ENCODE data around the gene CACNA1C.

- no peak for TF ChIP-seq CTCF (IDR thresholded peaks at IDR 0.05)
- TF ChIP-seq POLR2A (IDR thresholded peaks at IDR 0.05) = no peak
Observed at GRCh38 chr12:2129076-2129475, 76.3 kb downstream of the CACNA1C start.

Measured in esophagus squamous epithelium (tissue), 4 donors.